GM21367 (cell line): ENCODE measurements around the gene MMP13.
"Not testable (repeated sequence)": the region's sequence is repeated elsewhere in the genome, so short reads cannot be mapped to it uniquely, and the experiment has no call there.

Experiments
- ATAC-seq: cut with Tn5 transposase; IDR thresholded peaks from one replicate; pipeline ENCODE4 v1.9.1; 2021; ENCODE audit not compliant: unreplicated experiment

The MMP13 gene

DNA sequence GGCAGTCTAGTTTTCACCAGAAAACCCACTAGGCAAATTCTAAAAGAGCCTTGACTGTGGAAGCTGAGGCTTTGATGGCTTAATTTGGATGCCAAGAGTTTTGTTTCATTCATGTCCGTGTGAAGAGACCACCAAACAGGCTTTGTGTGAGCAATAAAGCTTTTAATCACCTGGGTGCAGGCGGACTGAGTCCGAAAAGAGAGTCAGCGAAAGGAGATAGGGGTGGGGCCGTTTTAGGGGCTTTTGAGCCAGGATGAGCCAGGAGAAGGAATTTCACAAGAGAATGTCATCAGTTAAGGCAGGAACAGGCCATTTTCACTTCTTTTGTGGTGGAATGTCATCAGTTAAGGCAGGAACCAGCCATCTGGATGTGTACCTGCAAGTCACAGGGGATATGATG lies 51.6 kb downstream of the MMP13 start:
- not testable (repeated sequence) for ATAC-seq

DNA sequence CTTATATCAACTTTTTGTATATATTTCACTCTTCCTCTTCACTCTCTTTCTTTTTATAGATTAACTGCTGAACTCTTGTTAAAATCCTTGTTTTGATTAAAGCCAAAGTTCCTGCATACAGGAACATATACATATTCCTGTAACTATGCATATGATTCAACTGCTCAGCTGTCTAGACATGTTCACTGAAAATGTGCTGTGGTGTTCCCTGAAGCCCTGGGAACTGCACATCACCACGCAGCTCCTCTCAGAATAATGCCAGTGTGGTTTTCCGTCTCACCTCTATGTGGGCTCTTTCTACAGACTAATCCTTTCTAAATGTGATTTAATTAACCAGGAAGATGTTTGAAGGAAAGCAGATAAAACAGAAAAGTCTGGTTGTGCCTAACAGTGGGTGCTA lies 55.2 kb downstream of the MMP13 start:
- no peak for ATAC-seq
